AG09319 (cell line): ENCODE measurements around the gene PPP6R3.

Experiments used
- DNase-seq: peaks from one replicate; pipeline ENCODE4 v3.0.0-alpha.2; 2010; ENCODE audit warnings: low read depth; ENCODE audit errors: extremely low read depth
- CTCF ChIP-seq: IDR thresholded peaks from 2 replicates; pipeline ENCODE4 v1.5.1; 2011; ENCODE audit warnings: low read depth, mild to moderate bottlenecking, inconsistent platforms, low read length, moderate library complexity

The PPP6R3 gene

GRCh38 chr11:68528630-68529029 is 68.1 kb downstream of the PPP6R3 start:
- TF ChIP-seq CTCF = no peak
- DNase-seq = no peak

GRCh38 chr11:68531129-68531693 is 70.7 kb downstream of the PPP6R3 start:
- no peak for TF ChIP-seq CTCF
- no peak for DNase-seq

- no peak for TF ChIP-seq CTCF
- DNase-seq = no peak
These were observed 72.3 kb downstream of the PPP6R3 start for GRCh38 chr11:68532727-68533369.

GRCh38 chr11:68533945-68534344 is 73.4 kb downstream of the PPP6R3 start:
- no peak for DNase-seq
- no peak for TF ChIP-seq CTCF

- no peak for DNase-seq
- TF ChIP-seq CTCF = no peak
These were observed 74.5 kb downstream of the PPP6R3 start for GRCh38 chr11:68535098-68535497.

- no peak for DNase-seq
- TF ChIP-seq CTCF = no peak
These were observed 76.2 kb downstream of the PPP6R3 start for GRCh38 chr11:68536706-68537105.

- no peak for DNase-seq
- no peak for TF ChIP-seq CTCF
These were observed 77.5 kb downstream of the PPP6R3 start for GRCh38 chr11:68538025-68538424.
